Spleen (tissue), 3 donors: ENCODE data around the gene ASCL5.

ENCODE experiments used
- POLR2A ChIP-seq, 3 donors: fragments of 450-650 bp; IDR thresholded peaks; one replicate each; pipeline ENCODE4 v1.5.1; 2017; ENCODE audit warnings: antibody characterized with exemption in 3 of 3, mild to moderate bottlenecking in 1 of 3
- POLR2AphosphoS5 ChIP-seq, 3 donors: sonication (generic); formaldehyde crosslinking; IDR thresholded peaks; one replicate each; pipeline ENCODE4 v1.5.1; 2017; ENCODE audit warnings: antibody characterized with exemption in 3 of 3

GRCh38 chr1:201076092-201076491 is 50.9 kb downstream of the ASCL5 start:
- TF ChIP-seq POLR2A (IDR thresholded peaks at IDR 0.05) (no peak), POLR2AphosphoS5 (IDR thresholded peaks at IDR 0.05) (no peak)
